ENCODE measurements around the gene HK2. TPM values are rescaled to one million over a fixed set of nuclear protein-coding genes. Genes with fewer than 3 reads are reported as not detected.
"Not testable (repeated sequence)": the region's sequence is repeated elsewhere in the genome, so short reads cannot be mapped to it uniquely, and the experiment has no call there.

Gene HK2
- total RNA-seq: 10 to 100 TPM in 2 of 3 donors, 1 to 10 TPM in 1; 9.8 to 39.2 (median 19.9) TPM

- H3K36me3 ChIP-seq: no peaks in the 10 kb centered on the region
- H3K27me3 ChIP-seq: no peaks in the 10 kb centered on the region
- no peaks in the 10 kb centered on the region for H3K9me3 ChIP-seq
- peak in 1 of 3 donors; percentile 63 for TF ChIP-seq POLR2AphosphoS5 (IDR thresholded peaks at IDR 0.05)
- TF ChIP-seq CTCF (IDR thresholded peaks at IDR 0.05): no peak
- no peak for TF ChIP-seq POLR2A (IDR thresholded peaks at IDR 0.05)
- H3K27ac ChIP-seq: peak within 1 kb of the TSS; percentile 67 to 71
- DNase-seq (ENCODE audit: low spot score in 2 of 2): peak; percentile 57 to 64
- H3K4me3 ChIP-seq: peak within 1 kb of the TSS; percentile 61 to 92 (median 67)
- H3K4me1 ChIP-seq: no peaks in the 10 kb centered on the region
- intact Hi-C loops (cut with DNase I; ENCODE audit: low total_unique reads): no loop called here
Observed at GRCh38 chr2:74833418-74834233, at the start of gene HK2. Gene HK2 (plus strand): TSS chr2:74834127. CDS start chr2:74834581, 454 bp downstream.

DNA sequence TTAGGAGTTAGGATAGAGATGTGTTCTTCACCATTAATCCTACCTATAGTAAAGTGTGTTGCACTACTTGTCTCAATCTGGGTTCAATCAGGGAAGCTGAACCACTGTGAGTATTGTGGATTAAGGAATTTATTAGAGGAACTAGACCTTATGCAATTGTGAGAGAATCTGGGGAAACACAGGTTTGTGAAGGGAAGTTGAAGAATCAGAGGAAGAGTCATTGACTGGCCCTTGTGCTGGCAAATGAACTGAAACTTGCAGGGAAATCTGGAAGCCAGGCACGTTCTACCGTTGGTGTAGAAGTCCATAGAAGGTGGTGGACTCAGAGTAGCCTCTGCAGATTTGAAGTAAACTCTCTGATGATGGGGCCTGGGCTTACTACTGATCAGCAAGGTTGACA is 44.7 kb upstream of the HK2 start:
- Histone ChIP-seq H3K9me3 (peaks cover 0 to 8% of the 10 kb centered on the region in 2 donors), H3K36me3 (no peaks in the 10 kb centered on the region), H3K4me3 (no peak overlapping the region), H3K4me1 (no peaks in the 10 kb centered on the region), H3K27ac (no peak overlapping the region), H3K27me3 (no peaks in the 10 kb centered on the region)
- intact Hi-C loops (cut with DNase I; ENCODE audit: low total_unique reads): no loop called here
- DNase-seq (ENCODE audit: low spot score in 2 of 2): no peak
- TF ChIP-seq POLR2A (IDR thresholded peaks at IDR 0.05): no peak
- no peak for TF ChIP-seq POLR2AphosphoS5 (IDR thresholded peaks at IDR 0.05)
- TF ChIP-seq CTCF (IDR thresholded peaks at IDR 0.05): no peak

- no peak overlapping the region for H3K27ac ChIP-seq
- TF ChIP-seq CTCF (IDR thresholded peaks at IDR 0.05) (no peak), POLR2AphosphoS5 (IDR thresholded peaks at IDR 0.05) (no peak), POLR2A (IDR thresholded peaks at IDR 0.05) (no peak)
- H3K9me3 ChIP-seq: peaks cover 0 to 8% of the 10 kb centered on the region in 2 donors
- no peaks in the 10 kb centered on the region for H3K4me1 ChIP-seq
- no peak for DNase-seq (ENCODE audit: low spot score in 2 of 2)
- intact Hi-C loops (cut with DNase I; ENCODE audit: low total_unique reads): no loop called here
- H3K4me3 ChIP-seq: no peak overlapping the region
- no peaks in the 10 kb centered on the region for H3K27me3 ChIP-seq
- no peaks in the 10 kb centered on the region for H3K36me3 ChIP-seq
Observed at GRCh38 chr2:74792282-74792681, 41.6 kb upstream of the HK2 start.

GRCh38 chr2:74794878-74795277 is 39.0 kb upstream of the HK2 start:
- H3K4me3 ChIP-seq; H3K4me1 ChIP-seq; H3K9me3 ChIP-seq; H3K27ac ChIP-seq; DNase-seq (ENCODE audit: low spot score in 2 of 2); H3K36me3 ChIP-seq; intact Hi-C loops (cut with DNase I; ENCODE audit: low total_unique reads); H3K27me3 ChIP-seq: not testable (repeated sequence)

DNA sequence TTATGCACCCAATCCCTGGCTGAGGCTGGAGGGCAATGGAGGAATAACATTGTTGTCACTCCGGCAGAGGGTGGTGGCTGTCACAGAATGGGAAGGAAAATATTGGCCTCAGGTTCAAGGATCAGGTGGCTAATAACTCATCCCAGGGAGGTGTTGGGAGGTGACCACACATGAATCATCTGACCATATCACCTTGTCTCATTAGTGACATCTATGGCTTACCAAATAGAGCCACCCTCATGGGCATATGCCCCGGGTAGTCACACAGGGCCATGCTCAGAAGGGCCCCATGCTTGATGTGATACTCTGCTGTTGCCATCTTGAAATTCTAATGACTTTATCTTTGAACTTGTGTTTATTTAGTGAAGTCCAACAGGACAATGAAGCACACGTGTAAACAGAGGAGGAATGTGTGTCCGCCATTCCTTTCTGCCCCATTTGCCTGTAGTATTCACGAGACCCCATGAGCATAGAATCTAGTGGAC is 27.5 kb upstream of the HK2 start:
- no peak for DNase-seq (ENCODE audit: low spot score in 2 of 2)
- intact Hi-C loops (cut with DNase I; ENCODE audit: low total_unique reads): no loop called here
- Histone ChIP-seq H3K4me1 (no peaks in the 10 kb centered on the region), H3K4me3 (no peak overlapping the region), H3K27ac (no peak overlapping the region), H3K9me3 (no peaks in the 10 kb centered on the region), H3K36me3 (no peaks in the 10 kb centered on the region), H3K27me3 (no peaks in the 10 kb centered on the region)
- TF ChIP-seq POLR2A (IDR thresholded peaks at IDR 0.05): no peak
- no peak for TF ChIP-seq POLR2AphosphoS5 (IDR thresholded peaks at IDR 0.05)
- no peak for TF ChIP-seq CTCF (IDR thresholded peaks at IDR 0.05)
